ENCODE measurements around the gene SERTAD3. TPM values are rescaled to one million over a fixed set of nuclear protein-coding genes. Genes with fewer than 3 reads are reported as not detected.

Gene SERTAD3
- total RNA-seq, 1 donor from 2014 or later = 18.0 TPM

GRCh38 chr19:40425450-40426287 is 18.5 kb downstream of the SERTAD3 start, which contains the start of gene SERTAD1:
TSS of gene SERTAD1 (minus strand) at chr19:40425992. CDS start at chr19:40423546, 2,446 bp downstream.
- peak; percentile 98 to 100 for DNase-seq (ENCODE audit: low read depth in 2 of 2)

DNA sequence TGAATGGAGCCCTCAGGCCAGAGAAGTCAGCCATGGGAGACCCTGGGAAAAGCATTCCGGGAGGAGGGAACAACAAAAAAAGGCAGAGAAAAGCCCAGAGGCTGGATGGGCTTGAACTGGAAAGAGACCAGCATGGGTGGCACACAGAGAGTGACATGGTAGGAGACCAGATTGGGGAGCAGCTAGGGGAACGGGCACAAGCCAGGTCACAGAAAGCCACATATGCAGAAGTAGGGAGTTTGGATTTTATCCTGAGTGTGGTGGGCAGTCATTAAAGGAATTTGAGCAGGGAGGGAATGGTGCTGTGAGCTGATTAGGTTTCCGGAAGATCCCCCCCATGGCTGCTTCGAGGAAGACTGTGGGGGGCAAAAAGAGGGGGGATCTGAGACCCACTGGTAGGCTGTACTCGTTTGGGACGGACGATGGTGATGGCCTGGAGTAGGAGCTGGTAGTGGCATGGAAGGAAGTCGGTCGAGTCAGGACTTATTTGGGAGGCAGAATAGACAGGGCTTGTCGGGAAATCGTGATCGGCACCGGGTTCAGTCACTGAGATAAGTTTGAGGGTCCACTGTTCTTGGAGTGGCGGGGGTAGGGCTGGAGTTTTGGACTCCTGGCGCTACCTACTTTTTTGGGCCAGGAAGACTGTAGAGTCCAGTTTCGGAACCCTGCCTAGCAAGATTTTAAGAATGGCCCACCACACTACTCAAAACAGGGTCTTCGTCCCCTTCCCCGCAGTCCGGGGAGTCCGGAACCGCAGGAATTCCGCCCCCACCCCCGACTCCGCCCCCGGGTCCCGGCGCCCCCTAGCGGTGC is 19.3 kb downstream of the SERTAD3 start:
- DNase-seq (ENCODE audit: low read depth in 2 of 2) = peak in 1 of 2 donors; percentile 31

- DNase-seq (ENCODE audit: low read depth in 2 of 2) = no peak
Observed at GRCh38 chr19:40423938-40424337, 20.2 kb downstream of the SERTAD3 start.

- DNase-seq (ENCODE audit: low read depth in 2 of 2) = no peak
Observed at GRCh38 chr19:40422748-40423566, 21.2 kb downstream of the SERTAD3 start.

- DNase-seq (ENCODE audit: low read depth in 2 of 2) = no peak
Observed at GRCh38 chr19:40421993-40422747, 22.0 kb downstream of the SERTAD3 start.

DNA sequence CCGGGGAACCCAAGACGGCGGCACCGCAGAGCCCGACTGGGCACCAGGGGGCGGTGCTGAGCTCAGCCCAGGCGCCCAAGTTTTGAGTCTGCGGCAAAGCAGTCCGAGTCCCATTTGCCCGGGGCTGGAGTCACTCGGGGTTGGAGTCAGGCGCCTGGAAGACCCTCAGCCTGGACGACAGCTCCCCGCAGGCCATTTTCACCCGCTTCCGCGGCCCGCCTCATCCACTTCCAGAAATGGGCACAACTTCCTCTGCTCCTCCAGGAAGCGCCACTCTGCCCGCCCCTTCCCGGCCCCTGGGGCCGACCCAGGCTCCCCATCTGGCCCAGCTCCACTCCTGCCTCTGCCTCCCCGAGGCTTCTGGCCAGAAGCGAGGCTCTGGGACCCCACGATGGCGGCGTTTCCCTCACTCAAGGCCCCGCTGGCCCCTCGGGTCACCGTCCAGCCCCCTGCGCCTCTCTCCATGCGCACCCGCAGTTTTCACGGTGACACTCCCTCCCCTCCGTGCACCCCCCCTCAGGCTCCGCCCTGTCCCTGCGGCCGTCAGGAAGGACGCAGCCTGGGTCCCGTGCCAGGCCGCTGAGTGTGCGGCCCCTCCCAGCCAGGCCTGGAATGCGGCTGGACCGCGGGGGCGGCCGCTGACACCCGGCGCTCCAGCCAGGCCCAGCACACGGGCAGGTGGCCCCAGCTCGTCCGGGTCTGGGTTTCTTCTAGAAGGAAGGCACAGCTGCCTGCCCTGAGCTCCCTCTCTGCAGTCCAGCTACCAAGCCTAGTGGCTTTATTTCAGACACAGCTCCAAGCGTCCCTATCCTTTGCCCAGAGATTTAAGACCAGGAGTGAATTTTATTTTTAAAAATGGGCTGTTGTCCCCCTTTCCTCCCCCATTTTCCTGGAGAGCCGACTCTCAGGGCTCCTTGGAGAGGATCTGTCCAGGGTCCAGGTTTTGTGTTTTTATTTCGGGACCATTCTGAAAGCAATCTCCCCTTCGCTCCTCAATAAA is 23.1 kb downstream of the SERTAD3 start:
- peak; percentile 86 to 93 for DNase-seq (ENCODE audit: low read depth in 2 of 2)

- DNase-seq (ENCODE audit: low read depth in 2 of 2) = no peak
Observed at GRCh38 chr19:40420451-40420765, 23.7 kb downstream of the SERTAD3 start.

DNA sequence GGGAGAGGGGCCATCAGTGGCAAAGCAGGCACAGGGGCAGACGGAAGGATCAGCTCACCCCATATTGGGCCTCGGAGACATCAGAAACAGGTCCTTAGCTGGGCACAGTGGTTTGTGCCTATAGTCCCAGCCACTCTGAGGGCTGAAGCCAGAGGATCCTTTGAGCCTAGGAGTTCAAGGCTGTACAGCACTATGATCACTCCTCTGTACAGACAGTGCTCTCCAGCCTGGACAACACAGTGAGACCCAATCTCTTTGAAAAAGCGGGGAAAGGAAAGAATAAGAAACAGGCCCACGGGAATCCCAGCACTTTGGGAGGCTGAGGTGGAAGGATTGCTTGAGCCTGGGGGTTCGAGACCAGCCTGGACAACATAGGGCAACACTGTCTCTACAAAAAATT is 24.4 kb downstream of the SERTAD3 start:
- DNase-seq (ENCODE audit: low read depth in 2 of 2) = no peak

DNA sequence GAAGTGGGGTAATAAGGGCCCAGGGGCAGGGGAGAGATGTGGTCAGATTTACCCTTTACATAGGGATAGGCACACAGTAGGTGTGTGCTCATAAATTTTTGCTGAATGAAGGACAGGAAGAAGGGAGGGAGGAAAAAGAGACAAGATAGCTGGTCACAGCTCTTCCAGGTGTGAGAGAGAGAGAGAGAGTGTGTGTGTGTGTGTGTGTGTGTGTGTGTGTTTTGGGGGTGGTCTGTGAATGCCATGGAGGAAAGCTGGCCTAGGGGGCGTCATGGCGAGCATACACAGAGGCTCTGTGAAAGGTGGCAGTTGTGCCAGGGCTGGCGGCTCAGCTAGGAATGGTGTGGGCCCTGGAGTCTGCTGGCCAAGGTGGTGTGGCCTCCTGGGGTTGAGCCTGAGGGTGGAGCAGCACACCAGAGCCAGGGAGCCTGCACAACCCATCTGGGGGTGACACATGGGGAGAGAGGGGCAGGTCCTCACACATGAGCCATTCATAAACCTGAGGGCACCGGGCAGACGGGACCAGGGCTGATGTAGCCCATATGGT is 25.0 kb downstream of the SERTAD3 start:
- no peak for DNase-seq (ENCODE audit: low read depth in 2 of 2)

- no peak for DNase-seq (ENCODE audit: low read depth in 2 of 2)
Observed at GRCh38 chr19:40418040-40418439, 26.1 kb downstream of the SERTAD3 start.

- DNase-seq (ENCODE audit: low read depth in 2 of 2) = no peak
Observed at GRCh38 chr19:40417643-40417981, 26.5 kb downstream of the SERTAD3 start.

DNA sequence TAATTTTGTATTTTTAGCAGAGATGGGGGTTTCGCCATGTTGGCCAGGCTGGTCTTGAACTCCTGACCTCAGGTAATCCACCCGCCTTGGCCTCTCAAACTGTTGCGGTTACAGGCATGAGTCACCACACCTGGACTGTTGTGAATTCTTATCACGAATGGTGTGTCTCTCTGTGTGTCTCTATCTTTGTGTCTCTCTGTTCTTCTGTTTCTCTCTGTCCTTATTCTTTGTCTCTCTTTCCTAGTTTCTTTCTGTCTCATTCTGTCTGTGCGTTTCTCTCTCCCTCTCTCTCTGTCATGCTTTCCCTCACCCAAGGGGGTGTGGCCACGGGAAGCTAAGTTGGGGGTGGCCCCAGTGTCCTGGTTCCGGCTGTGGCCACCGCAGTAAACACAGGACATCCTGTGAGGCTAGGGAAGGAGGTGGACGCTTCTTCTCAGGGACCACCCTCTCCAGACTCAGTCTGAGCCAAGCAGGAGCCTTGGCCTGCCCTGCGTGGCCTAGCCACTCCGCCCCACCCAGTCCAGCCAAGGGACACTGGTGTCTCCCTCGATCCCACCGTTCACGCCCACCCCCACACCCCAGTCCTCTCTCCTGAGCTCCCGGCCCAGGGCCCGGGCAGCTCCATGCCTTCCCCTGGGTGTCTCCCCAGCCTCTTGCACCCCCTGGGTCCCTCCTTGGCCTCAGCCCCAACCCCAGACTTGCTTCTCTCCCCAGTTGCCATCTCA is 27.1 kb downstream of the SERTAD3 start:
- DNase-seq (ENCODE audit: low read depth in 2 of 2) = peak in 1 of 2 donors; percentile 45

GRCh38 chr19:40415768-40416167 is 28.4 kb downstream of the SERTAD3 start:
- no peak for DNase-seq (ENCODE audit: low read depth in 2 of 2)

DNA sequence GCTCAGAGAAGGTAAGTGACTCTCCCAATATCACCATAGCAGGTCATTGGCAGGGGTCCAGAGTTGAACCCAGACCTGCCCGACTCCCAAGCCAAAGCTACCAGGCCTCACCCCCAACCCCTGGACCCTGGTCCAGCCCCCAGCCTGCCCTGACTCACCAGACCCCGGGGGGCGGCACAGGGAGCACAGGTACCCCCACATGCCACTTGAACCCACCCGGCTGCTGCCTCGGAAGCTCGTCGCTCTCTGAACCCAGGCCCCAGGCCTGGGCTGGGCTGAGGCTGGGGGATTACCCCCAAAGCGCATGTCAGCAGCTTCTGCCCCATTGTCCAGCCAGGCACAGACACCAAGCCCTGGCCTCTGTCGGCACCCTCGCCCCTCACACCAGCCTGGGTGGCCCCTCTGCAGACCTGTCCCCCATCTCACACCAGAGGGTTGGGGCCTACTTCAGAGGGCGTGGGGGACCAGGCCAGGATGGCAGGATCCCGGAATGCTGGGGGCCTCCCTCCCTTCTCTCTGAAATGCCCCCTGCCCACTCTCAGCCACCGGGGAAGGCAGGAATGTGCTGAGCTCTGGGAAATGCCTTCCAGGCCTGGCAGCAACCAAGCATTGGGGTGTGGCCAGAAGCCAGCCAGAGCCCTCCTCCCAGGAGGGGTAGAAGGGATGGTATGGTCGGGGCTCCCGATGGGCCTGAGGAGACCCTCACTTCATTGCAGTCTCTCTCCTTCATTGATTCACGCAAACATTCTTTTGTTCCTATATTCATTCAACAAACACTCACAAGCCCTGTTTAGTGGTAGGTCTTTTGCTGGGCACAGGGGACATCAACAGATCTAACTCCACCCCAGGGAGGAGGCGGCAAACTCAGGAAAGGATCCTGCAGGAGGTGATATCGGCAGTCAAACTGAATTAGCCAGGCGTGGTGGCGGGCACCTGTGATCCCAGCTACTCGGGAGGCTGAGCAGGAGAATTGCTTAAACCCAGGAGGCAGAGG is 29.3 kb downstream of the SERTAD3 start:
- no peak for DNase-seq (ENCODE audit: low read depth in 2 of 2)

GRCh38 chr19:40413291-40413845 is 30.8 kb downstream of the SERTAD3 start, which contains the start of gene PRX:
TSS of gene PRX (minus strand) at chr19:40413378. CDS start at chr19:40407932, 5,446 bp downstream.
- DNase-seq (ENCODE audit: low read depth in 2 of 2) = no peak

DNA sequence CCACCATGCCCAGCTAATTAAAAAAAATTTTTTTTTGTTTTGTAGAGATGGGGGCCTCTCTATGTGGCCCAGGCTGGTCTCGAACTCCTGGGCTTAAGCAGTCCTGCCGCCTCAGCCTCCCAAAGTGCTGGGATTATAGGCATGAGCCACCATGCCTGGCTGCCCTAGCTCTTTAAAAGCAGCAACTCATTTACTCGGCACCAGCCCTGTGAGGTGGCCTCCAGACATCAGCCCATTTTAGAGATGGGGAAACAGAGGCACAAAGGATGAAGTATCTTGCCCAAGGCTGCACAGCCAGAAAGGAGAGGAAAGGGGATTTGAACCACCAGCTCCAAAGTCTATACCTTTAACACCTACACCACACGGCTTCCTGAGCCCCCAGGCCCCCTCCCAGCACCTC is 31.3 kb downstream of the SERTAD3 start:
- no peak for DNase-seq (ENCODE audit: low read depth in 2 of 2)

DNA sequence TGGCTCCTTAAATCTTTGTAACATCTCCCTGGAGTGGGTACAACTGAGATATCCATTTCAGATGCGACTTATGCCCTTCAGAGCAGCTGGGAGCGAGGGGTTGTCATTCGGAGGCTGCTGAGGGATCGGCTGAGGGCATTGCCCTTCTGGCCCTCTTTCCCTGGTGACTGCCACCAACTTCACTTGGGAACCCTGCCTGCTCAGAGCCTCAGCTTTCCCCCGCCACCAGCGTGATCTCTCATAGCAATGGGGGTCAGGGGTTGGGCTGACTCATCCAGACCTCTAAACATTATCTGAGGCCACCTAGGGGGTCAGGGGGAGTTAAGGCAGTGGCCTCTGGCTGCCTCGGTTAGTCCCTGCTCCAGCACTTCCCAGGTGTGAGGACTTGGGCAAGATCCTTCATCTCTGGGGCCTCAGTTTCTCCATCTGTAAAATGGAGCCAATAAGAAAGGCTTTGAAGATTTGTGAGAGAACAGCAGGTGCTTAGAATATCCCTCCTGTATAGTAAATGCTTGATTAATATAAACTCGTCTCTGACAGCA is 32.1 kb downstream of the SERTAD3 start:
- DNase-seq (ENCODE audit: low read depth in 2 of 2) = no peak

Measured in dermis microvascular lymphatic vessel endothelial cell (primary cell).